Measurements from ENCODE around the gene FBF1.
"Not testable (repeated sequence)": the region's sequence is repeated elsewhere in the genome, so short reads cannot be mapped to it uniquely, and the experiment has no call there.

The FBF1 gene, protein sequence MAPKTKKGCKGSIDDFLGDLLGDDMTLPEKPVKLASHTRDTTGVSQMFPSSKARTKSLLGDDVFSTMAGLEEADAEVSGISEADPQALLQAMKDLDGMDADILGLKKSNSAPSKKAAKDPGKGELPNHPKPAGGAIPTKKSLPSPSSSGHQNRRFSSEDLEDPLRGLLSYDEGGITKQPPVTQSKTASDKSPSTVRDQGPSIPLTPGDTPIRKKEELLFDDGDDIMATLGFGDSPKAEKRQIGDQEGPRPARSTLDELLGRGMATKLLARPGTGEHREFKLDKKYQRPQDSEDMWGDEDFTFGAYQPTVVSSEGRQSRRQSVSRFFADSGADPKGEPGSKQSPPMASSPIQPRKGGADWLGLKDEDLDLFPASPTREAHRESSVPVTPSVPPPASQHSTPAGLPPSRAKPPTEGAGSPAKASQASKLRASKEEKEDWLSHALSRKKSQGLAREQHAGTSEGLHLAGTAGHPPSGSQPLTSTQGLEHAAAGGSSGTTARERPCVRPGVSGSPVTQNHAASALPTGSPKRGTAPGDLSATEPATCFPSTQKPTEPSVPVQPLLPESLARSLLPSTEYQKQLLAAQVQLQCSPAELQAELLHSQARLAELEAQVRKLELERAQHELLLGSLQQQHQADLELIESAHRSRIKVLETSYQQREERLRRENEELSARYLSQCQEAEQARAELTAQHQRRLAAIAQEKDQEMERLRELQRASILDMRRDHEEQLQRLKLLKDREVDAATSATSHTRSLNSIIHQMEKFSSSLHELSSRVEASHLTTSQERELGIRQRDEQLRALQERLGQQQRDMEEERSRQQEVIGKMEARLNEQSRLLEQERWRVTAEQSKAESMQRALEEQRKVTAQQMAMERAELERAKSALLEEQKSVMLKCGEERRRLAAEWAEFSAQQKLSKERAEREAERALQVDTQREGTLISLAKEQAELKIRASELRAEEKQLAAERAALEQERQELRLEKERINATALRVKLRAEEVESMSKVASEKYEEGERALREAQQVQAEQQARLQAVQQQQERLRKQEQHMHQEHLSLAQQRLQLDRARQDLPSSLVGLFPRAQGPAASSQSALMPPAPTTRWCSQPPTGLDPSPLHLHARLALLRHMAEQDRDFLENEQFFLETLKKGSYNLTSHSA

DNA sequence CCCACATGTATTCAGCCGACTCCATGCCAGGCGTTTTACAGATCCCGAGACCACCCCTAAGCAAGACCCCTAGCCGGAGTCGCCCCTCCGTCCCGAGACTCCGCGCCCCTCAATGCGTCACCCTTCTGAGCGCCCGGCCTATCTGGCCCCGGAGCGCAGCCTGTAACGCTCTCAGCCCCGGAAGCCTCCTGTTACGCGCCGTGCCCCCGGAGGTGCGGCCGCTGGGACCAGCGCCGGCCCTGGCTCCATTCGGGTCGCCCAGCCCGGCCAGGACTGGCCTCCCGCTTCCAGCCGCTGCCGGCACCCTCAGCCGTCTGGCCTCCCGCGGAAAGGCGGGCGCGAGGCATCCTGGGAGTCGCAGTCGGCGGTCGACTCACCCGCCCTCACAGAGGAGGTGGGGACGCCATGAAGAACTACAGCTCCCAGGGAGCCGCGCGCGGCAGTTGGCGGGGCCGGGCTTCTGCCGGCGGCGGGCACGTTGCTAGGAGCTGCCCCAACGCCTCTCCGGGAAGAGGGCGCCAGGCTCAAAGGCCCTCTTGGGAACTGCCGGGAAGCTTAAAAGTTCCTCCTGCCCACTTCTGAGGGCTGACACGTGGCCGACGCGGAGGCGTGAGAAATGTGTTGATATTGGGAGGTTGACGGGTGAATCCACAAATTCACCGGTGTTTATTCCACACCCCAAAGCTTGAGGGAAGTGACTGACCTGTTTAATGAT, at the start of gene FBF1:
Gene FBF1 (minus strand): TSS at position 316 of the 715 bp plus-strand sequence. CDS start 2,893 bp downstream, outside the sequence.
- peak within 1 kb of the TSS; percentile 94 for H3K4me3 Mint-ChIP-seq
- H3K27me3 Mint-ChIP-seq: no peaks in the 10 kb centered on the region
- peaks cover 12% of the 10 kb centered on the region for H3K4me1 Mint-ChIP-seq (ENCODE audit: low read depth)
- peak within 1 kb of the TSS; percentile 91 for H3K27ac Mint-ChIP-seq
- H3K36me3 Mint-ChIP-seq: no peaks in the 10 kb centered on the region
- H3K9me3 Mint-ChIP-seq (ENCODE audit: low read depth): no peaks in the 10 kb centered on the region

DNA sequence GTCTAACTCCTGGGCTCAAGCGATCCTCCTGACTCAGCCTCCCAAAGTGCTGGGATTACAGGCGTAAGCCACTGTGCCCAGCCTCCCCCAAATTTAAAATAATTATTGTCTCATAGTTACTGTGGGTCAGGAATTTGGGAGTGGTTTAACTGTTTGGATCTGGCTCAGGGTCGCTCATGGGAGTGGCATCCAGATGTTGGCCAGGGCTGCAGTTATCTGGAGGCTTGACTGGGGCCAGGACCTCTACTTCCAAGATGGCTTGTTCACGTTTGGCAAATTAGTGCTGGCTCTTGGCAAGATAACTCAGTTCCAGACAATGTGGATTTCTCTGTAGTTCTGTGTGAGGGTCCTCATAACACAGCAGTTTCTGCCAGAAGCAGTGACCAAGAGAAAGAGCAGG, 46.2 kb upstream of the FBF1 start:
- H3K4me3 Mint-ChIP-seq: no peak overlapping the region
- H3K9me3 Mint-ChIP-seq (ENCODE audit: low read depth): no peaks in the 10 kb centered on the region
- peaks cover 3% of the 10 kb centered on the region for H3K4me1 Mint-ChIP-seq (ENCODE audit: low read depth)
- no peaks in the 10 kb centered on the region for H3K27me3 Mint-ChIP-seq
- peaks cover 8% of the 10 kb centered on the region for H3K36me3 Mint-ChIP-seq
- no peak overlapping the region for H3K27ac Mint-ChIP-seq

DNA sequence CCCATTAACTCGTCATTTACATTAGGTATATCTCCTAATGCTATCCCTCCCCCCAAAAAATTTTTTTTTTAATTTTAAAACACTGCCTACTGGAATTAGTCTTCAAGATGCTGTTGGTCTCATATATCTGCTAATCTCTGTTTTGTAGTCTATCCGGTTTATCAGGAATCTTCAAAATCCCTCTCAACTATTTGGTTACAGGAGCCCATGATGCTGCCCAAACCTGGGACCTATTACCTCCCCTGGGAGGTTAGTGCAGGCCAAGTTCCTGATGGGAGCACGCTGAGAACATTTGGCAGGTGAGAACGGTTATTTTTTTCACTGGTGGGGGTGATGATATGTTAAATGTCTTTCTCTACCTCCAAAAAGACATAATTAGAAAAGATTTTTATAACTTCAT, 45.1 kb upstream of the FBF1 start:
- Mint-ChIP-seq H3K36me3 (peaks cover 4% of the 10 kb centered on the region), H3K9me3 (ENCODE audit: low read depth) (no peaks in the 10 kb centered on the region), H3K27ac (no peak overlapping the region), H3K4me1 (ENCODE audit: low read depth) (peaks cover 5% of the 10 kb centered on the region), H3K4me3 (no peak overlapping the region), H3K27me3 (no peaks in the 10 kb centered on the region)

DNA sequence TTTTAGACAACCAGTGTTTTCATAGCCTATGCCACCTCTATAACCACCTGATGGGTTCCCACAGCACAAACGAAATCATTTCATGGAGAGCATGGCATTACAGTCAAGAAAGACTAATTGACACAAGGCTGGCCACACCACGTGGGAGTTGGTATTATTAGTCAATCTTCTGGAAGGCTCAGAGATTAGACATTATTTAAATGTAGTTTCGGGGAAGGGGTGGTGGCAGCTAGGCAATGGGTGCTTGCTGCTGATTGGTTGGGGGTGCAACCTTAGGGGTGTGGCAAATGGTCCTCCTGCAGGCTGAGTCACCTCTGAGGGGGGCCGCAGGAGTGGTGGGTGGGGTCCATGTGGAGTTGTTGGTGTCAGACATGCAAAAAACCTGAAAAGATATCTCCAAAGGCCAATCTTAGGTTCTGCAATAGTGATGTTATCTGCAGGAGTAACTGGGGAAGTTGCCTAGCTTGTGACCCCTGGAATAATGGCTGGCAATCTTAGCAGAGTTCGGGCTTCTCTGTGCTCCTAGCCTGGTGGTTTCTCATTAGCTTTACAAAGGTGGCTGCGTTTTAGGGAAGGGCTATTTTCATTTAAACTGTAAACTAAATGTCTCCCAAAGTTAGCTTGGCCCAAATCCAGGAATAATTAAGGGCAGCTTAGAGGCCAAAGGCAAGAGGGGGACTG, 42.8 kb upstream of the FBF1 start:
- Mint-ChIP-seq H3K36me3 (peaks cover 4% of the 10 kb centered on the region), H3K4me3 (no peak overlapping the region), H3K4me1 (ENCODE audit: low read depth) (peaks cover 15% of the 10 kb centered on the region), H3K9me3 (ENCODE audit: low read depth) (no peaks in the 10 kb centered on the region), H3K27me3 (no peaks in the 10 kb centered on the region), H3K27ac (no peak overlapping the region)

DNA sequence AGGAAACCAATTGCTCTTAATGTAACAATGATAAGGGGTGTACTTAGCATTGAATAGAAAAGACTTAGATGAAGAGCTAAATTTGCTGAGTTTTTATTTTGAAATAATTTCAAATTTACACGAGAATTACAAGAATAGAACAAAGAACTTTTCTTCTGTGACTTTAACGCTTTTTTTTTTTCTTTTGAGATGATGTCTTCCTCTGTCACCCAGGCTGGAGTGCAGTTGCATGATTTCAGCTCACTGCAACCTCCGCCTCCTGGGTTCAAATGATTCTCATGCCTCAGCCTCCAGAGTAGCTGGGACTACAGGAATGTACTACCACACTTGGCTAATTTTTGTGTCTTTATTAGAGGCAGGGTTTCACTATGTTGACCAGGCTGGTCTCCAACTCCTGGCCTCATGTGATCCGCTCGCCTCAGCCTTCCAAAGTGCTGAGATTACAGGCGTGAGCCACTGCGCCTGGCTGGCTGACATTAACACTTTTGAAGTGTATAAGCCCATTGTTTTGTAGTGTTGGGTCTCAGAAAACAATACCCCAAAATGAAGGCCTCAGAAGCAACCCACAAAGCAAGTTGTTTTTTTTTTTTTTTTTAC, 40.3 kb upstream of the FBF1 start:
- Mint-ChIP-seq H3K36me3 (peaks cover 4% of the 10 kb centered on the region), H3K4me3 (peak overlapping the region; percentile 99), H3K9me3 (ENCODE audit: low read depth) (no peaks in the 10 kb centered on the region), H3K27me3 (no peaks in the 10 kb centered on the region), H3K27ac (peak overlapping the region; percentile 100), H3K4me1 (ENCODE audit: low read depth) (peaks cover 31% of the 10 kb centered on the region)

DNA sequence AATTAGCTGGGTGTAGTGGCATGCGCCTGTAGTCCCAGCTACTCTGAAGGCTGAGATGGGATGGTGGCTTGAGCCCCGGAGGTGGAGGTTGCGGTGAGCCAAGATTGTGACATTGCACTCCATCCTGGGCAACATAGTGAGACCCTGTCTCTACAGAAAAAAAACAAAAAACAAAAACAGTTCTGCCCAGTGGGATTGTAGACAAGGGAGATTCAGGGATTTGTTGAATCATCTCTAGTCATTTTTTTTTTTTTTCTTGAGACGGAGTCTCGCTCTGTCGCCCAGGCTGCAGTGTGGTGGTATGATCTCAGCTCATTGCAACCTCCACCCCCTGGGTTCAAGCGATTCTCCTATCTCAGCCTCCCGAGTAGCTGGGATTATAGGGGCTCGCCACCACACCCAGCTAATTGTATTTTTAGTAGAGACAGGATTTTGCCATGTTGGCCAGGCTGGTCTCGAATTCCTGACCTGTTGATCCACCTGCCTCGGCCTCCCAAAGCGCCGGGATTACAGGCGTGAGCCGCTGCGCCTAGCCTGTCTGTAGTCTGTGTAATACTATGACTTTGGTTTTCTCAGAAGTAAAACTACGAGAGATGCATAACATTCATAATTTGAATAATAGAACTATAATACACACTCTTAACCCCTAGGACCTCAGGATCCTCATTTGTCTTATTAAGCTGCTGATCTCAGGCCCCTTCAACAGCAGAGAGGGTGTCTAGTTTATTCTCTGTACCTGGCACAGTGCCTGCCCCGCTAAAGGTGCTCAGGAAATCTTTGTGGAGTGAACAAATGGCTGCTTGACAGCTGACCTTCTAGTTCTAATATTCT, 39.6 kb upstream of the FBF1 start:
- peak overlapping the region; percentile 100 for H3K27ac Mint-ChIP-seq
- H3K9me3 Mint-ChIP-seq (ENCODE audit: low read depth): no peaks in the 10 kb centered on the region
- H3K4me3 Mint-ChIP-seq: peak overlapping the region; percentile 99
- H3K36me3 Mint-ChIP-seq: peaks cover 2% of the 10 kb centered on the region
- peaks cover 38% of the 10 kb centered on the region for H3K4me1 Mint-ChIP-seq (ENCODE audit: low read depth)
- H3K27me3 Mint-ChIP-seq: no peaks in the 10 kb centered on the region

DNA sequence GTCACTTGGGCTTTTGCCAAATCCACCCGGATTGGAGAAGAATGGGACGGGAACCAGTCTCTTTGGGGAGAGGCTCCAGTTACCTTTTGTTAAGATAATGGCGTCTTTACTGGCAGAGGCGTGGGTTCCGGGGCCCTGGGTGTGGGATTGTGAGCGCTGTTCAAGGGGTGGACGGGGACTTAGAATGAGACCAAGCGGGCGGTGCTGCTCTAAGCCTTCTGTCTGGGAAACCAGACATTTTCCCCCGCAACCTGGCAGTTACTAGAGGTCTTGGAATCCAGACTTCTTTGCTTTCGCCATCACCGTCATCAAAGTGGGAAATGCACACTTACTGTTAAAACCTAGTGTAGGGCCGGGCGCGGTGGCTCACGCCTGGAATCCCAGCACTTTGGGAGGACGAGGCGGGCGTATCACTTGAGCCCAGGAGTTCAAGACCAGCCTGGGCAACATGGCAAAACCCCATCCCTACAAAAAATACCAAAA, 38.9 kb upstream of the FBF1 start:
- peak overlapping the region; percentile 99 for H3K4me3 Mint-ChIP-seq

DNA sequence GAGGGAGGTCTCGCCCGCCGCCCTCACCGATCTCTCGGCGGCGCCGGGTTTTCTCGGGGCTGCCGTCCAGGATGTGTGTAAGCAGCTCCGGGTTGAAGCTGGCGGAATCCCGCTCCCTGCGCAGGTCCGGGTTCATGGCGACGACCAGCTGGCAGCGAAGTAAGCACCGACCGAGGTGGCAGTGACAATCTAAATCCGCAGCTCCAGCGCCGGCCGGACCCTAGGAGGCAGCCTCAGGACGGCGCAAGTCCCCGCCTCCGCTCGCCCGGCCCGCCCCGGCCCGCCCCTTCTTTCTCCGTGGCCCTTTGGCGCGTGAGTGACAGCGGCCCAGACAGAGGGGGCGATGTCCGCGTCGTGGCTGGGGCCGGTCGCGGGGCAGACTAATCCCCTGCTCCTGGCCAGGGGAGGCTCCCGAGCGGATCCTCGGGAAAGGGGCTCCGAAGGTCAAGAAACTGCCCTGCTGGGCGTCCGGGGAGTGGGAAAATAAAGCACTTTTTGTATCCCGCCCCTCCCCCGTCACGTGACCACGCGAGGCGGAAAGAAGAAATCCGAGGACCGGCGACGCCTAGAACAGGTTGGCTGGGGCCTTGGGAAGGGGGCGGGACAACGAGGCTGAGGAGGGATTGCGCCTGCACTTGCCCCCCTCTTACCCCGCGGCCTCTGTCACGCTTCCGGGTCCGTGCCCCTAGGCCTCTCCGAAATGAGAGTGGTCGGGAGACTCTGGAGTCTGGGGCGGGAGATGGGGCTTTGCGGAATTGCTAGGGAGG, 38.3 kb upstream of the FBF1 start, which contains the start of the genes ACOX1 and TEN1:
Gene ACOX1 (minus strand): TSS at position 229 of the 767 bp plus-strand sequence. CDS start 93 bp downstream, at position 136.
Gene TEN1 (plus strand): TSS at position 303 of the 767 bp plus-strand sequence. CDS start 6,953 bp downstream, outside the sequence.
- Mint-ChIP-seq H3K4me3 (peak within 1 kb of the TSS; percentile 99), H3K36me3 (no peaks in the 10 kb centered on the region), H3K27me3 (no peaks in the 10 kb centered on the region), H3K27ac (peak within 1 kb of the TSS; percentile 100), H3K4me1 (ENCODE audit: low read depth) (peaks cover 42% of the 10 kb centered on the region), H3K9me3 (ENCODE audit: low read depth) (no peaks in the 10 kb centered on the region)

More for the DNA sequence above, 38.9 kb upstream of the FBF1 start:
- H3K36me3 Mint-ChIP-seq: peaks cover 2% of the 10 kb centered on the region
- H3K9me3 Mint-ChIP-seq (ENCODE audit: low read depth): no peaks in the 10 kb centered on the region
- H3K4me1 Mint-ChIP-seq (ENCODE audit: low read depth): peaks cover 38% of the 10 kb centered on the region
- H3K27me3 Mint-ChIP-seq: no peaks in the 10 kb centered on the region
- H3K27ac Mint-ChIP-seq: peak overlapping the region; percentile 100

DNA sequence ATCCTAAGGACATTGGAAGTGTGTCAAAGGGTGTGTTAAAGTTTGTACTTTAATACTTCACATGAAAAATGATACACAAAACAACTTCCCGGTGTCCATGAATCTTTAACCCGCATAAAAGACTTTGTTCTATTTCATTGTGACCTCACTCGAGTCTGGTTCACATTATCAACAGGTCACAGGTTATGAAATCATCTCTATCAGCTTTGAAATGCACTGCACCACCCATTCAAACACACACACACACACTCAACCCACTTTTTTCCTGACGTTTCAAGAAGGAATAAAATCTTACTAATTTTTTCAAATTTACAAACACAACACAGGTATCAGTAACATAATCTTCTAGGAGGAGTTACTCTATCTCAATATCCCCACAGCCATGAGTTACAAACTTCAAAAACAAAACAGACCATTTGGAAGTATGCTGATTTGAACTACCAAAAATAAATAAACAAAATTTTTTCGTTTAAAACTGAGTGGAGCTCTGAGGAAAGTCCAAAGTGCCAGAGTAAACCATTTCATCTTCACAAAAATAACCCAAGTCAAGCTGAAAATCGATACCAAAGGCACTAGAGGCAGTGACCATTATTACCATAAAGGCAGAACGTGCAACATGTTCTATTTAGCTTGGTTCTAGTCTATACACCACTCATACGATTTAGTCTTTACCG, 35.5 kb upstream of the FBF1 start:
- Mint-ChIP-seq H3K36me3 (peaks cover 2% of the 10 kb centered on the region), H3K4me1 (ENCODE audit: low read depth) (peaks cover 44% of the 10 kb centered on the region), H3K9me3 (ENCODE audit: low read depth) (no peaks in the 10 kb centered on the region), H3K4me3 (peak overlapping the region; percentile 61), H3K27ac (peak overlapping the region; percentile 2), H3K27me3 (no peaks in the 10 kb centered on the region)

DNA sequence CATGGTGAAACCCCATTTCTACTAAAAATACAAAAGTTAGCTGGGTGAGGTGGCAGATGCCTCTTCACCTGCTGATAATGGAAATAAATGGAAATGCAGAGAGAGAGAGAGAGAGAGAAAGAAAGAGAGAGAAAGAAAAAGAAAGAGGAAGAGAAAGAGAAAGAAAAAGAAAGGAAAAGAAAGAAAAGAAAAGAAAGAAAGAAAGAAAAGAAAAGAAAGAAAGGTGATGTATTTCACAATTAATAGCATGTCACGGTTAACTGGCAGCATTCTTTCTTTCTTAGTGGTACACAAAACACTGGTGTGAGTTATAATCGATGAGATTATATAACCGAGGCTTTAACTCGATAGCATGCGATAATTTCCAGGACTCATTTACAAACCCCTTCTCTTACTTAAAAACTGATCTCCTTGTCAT, 34.9 kb upstream of the FBF1 start:
- Mint-ChIP-seq H3K36me3 (peaks cover 2% of the 10 kb centered on the region), H3K9me3 (ENCODE audit: low read depth) (no peaks in the 10 kb centered on the region), H3K27me3 (no peaks in the 10 kb centered on the region), H3K4me3 (no peak overlapping the region), H3K27ac (peak overlapping the region; percentile 11), H3K4me1 (ENCODE audit: low read depth) (peaks cover 42% of the 10 kb centered on the region)

DNA sequence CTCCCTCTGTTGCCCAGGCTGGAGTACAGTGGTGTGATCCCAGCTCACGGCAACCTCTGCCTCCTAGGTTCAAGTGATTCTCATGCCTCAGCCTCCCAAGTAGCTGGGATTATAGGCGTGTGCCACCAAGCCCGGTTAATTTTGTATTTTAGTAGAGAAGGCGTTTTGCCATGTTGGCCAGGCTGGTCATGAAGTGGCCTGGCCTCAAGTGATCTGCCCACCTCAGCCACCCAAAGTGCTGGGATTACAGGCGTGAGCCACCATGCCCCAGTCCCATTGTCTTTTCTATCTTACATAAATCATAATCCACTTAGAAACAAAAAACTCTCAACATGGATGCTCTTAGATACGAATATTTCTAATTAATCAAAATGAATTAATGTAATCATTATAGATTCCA, 34.3 kb upstream of the FBF1 start:
- H3K4me1 Mint-ChIP-seq (ENCODE audit: low read depth): peaks cover 39% of the 10 kb centered on the region
- H3K27me3 Mint-ChIP-seq; H3K4me3 Mint-ChIP-seq; H3K36me3 Mint-ChIP-seq; H3K9me3 Mint-ChIP-seq (ENCODE audit: low read depth): not testable (repeated sequence)
- H3K27ac Mint-ChIP-seq: peak overlapping the region; percentile 58

DNA sequence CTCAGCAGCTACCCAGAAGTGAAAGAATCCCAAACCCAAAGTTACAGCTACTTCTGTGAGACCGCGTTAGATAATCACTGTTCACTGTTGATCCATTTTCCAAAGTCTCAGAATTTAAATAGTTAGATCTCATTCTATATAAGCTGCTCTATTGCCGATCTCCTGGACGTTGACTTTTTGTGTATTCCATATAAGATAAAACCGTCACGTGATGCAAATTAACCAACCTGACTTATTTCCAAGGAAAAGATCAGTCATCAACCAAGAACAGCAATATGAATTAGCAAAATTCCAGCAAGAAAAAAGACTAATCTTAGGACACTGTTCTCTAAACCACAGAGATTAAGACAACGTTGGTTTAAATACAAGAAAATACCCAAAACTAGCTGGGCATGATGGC, 29.8 kb upstream of the FBF1 start:
- Mint-ChIP-seq H3K9me3 (ENCODE audit: low read depth) (no peaks in the 10 kb centered on the region), H3K4me3 (no peak overlapping the region), H3K27me3 (no peaks in the 10 kb centered on the region), H3K36me3 (peaks cover 5% of the 10 kb centered on the region), H3K4me1 (ENCODE audit: low read depth) (peaks cover 13% of the 10 kb centered on the region), H3K27ac (no peak overlapping the region)

Measured in activated naive CD8-positive, alpha-beta T cell (primary cell).